Esophagus muscularis mucosa (tissue), 3 donors: Measurements from ENCODE around the gene LCN15.

Source experiments
- CTCF ChIP-seq, 3 experiments: fragments of 200-600 bp in 2 of 3; fragments of 450-650 bp in 1 of 3; sonication (generic) in 2 of 3; IDR thresholded peaks; one replicate each; pipeline ENCODE4 v1.5.1; 2017 to 2019; ENCODE audit warnings: antibody characterized with exemption in 3 of 3, mild to moderate bottlenecking in 2 of 3, moderate library complexity in 1 of 3
- POLR2A ChIP-seq: fragments of 450-650 bp; IDR thresholded peaks from one replicate; pipeline ENCODE4 v1.6.1; 2017; ENCODE audit warnings: antibody characterized with exemption, moderate library complexity, mild to moderate bottlenecking, low read depth

GRCh38 chr9:136743639-136744211, 20.6 kb downstream of the LCN15 start:
- TF ChIP-seq POLR2A (no peak), CTCF (IDR thresholded peaks at IDR 0.05) (no peak)
